Suppressor macrophage (primary cell): ENCODE measurements around the gene ZW10.

Source experiments
- DNase-seq, 4 experiments: peaks; one replicate each; pipeline ENCODE4 v3.0.0-alpha.2; 2020 to 2022

The ZW10 gene

GRCh38 chr11:113697756-113698407 lies 75.6 kb downstream of the ZW10 start:
- peak; percentile 10 to 47 (median 23) for DNase-seq

GRCh38 chr11:113697111-113697510 lies 76.4 kb downstream of the ZW10 start:
- DNase-seq, result no peak

DNA sequence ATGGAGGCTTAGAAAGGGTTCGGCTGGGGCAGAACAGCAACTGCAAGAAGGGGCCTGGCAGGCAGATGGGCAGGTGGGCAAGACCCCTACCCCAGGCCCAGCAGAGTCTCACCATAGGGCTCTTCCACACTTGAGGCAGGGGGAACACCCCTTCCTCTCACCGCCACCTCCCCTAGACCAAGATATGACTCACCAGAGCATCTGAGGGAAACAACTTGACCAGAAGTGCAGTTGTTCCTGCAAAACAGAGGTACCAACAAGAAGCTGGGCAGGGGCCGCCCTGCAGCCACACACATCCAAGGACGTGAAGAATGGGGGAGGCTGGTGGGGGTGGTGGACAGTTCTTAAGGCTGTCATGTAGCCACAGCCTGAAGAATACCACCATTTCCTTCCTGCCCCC lies 78.3 kb downstream of the ZW10 start:
- DNase-seq, result no peak

- no peak for DNase-seq
These were observed 79.1 kb downstream of the ZW10 start for GRCh38 chr11:113694390-113694789.

DNA sequence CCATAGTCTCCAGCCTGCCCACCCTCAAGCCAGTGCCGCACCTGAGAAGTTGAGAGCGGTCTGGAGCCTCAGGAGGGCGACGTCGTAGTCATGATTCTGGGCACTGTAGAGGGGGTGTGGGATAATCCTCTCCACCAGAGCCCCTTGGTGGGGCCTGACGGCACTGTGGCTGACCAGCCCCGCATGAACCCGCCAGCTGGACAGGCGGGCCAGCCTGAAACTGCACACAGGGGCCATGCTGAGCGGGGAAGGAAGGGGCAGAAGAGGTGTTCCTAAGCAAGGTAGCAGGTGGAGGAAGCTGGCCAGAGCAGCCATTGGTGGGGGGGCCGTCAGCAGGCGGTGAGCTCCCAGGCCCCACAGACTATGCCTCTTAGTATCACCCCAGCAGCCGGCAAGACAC lies 80.5 kb downstream of the ZW10 start:
- DNase-seq, result no peak

- peak; percentile 57 to 87 (median 76) for DNase-seq
These were observed 82.6 kb downstream of the ZW10 start for GRCh38 chr11:113690619-113691569.

DNA sequence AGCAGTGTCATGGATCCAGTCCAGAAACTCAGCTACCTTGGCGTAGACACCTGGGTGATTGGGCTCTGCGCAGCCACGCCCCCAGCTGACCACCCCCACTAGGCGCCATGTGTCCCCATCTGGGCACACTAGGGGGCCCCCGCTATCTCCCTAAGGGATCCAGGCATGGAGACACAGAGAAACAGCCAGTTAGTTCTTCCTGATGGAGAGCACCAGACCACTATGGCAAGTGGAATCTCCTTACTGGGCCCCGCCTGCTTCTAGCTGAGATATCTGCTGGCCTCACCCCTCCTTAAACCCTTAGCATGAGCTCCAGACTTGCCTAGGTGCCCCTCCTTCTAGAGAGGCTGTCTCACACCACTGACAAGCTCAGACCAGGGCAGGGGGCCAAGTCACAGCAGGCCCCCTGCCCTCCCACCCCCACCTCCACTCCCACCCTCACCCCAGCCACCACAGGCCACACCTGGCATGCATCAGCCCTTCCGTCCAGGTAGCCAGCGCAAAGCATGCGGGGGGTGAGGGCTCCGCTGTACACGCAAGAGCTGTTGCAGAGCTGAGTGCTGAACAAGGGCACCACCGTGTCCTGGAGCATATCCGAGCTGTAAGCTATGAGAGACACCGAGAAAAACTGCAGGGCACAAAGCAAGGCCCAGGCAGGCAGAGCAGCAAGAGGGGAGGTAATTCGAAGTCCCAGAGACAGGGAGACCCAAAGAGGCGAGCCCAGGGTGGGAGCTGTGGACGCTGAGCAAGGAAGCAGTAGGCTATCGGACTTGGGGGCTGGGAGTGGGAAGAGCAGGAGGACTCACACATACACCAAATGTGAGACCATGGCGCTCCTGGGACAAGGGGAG lies 83.5 kb downstream of the ZW10 start:
- no peak for DNase-seq

- peak; percentile 6 to 40 (median 31) for DNase-seq
These were observed 87.7 kb downstream of the ZW10 start for GRCh38 chr11:113685654-113686359.

DNA sequence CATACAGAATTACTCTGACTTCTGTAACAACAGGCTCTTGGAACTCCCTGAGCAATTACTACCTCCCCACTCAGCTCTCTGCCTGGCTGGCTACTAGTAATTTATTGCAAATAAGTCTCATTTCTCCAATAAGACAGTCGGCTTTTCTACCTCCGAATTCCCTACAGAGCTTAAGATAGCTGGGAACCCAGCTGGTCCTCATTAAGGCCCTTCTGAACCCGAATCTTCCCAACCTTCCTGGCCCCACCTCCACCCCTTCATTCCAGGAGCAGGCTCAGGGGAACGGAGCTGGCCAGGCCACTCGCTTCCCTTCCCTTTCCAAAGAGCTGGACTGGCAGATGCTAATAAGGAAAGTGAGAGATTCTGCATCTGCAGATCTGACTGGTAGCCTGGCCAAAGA lies 89.0 kb downstream of the ZW10 start:
- no peak for DNase-seq

- no peak for DNase-seq
These were observed 89.9 kb downstream of the ZW10 start for GRCh38 chr11:113683481-113684046.
